LNCAP (cell line): Measurements from ENCODE around the gene FPR2.

Experiments
- CTCF ChIP-seq: fragments of 450-650 bp; IDR thresholded peaks from 2 replicates; pipeline ENCODE4 v1.5.1; 2017; ENCODE audit warnings: mild to moderate bottlenecking

FPR2 gene

GRCh38 chr19:51820011-51820410 lies 59.0 kb downstream of the FPR2 start:
- TF ChIP-seq CTCF: no peak
